GM23338 (cell line): ENCODE data around the gene COL1A1. TPM values are rescaled to one million over a fixed set of nuclear protein-coding genes. Genes with fewer than 3 reads are reported as not detected.

Source experiments
- ATAC-seq: fragments of 200-7000 bp; cut with Tn5 transposase; 3 replicates; pipeline ENCODE4 v1.9.1; 2020
- DNase-seq: peaks from one replicate; pipeline ENCODE4 v3.0.0-alpha.2; 2015; ENCODE audit warnings: low spot score
- H2AFZ ChIP-seq: fragments of 200-600 bp; sonication (generic); 2 replicates; pipeline ENCODE4 v1.8.0; 2016; ENCODE audit warnings: antibody characterized with exemption, mild to moderate bottlenecking, moderate library complexity
- H3F3A ChIP-seq: fragments of 200-600 bp; sonication (generic); replicated peaks from 2 replicates; pipeline ENCODE4 v1.8.0; 2017; ENCODE audit warnings: antibody characterized with exemption, mixed run types, low read depth
- H3K27ac ChIP-seq: fragments of 200-600 bp; sonication (generic); 2 replicates; pipeline ENCODE4 v1.6.1; 2016; ENCODE audit warnings: low read depth
- H3K27me3 ChIP-seq: fragments of 200-600 bp; sonication (generic); 2 replicates; pipeline ENCODE4 v1.8.0; 2016; ENCODE audit warnings: mild to moderate bottlenecking, mixed run types, moderate library complexity; ENCODE audit not compliant: insufficient read depth
- H3K36me3 ChIP-seq: fragments of 200-600 bp; sonication (generic); 2 replicates; pipeline ENCODE4 v1.8.0; 2016; ENCODE audit warnings: mild to moderate bottlenecking; ENCODE audit not compliant: insufficient read depth
- H3K4me1 ChIP-seq: fragments of 200-600 bp; sonication (generic); 2 replicates; pipeline ENCODE4 v1.8.0; 2016; ENCODE audit warnings: mild to moderate bottlenecking, moderate library complexity; ENCODE audit not compliant: insufficient read depth
- H3K4me2 ChIP-seq: fragments of 200-600 bp; sonication (generic); 2 replicates; pipeline ENCODE4 v1.7.1; 2017; ENCODE audit warnings: mixed run types
- H3K4me3 ChIP-seq: fragments of 200-600 bp; sonication (generic); 2 replicates; pipeline ENCODE4 v1.6.1; 2016; ENCODE audit warnings: mixed run types
- H3K79me2 ChIP-seq: fragments of 200-600 bp; sonication (generic); replicated peaks from 2 replicates; pipeline ENCODE4 v1.8.0; 2017; ENCODE audit warnings: mild to moderate bottlenecking; ENCODE audit not compliant: insufficient read depth
- H3K9me2 ChIP-seq: fragments of 200-600 bp; sonication (generic); 2 replicates; pipeline ENCODE4 v1.8.0; 2017; ENCODE audit not compliant: insufficient read depth
- H4K20me1 ChIP-seq: fragments of 200-600 bp; sonication (generic); replicated peaks from 2 replicates; pipeline ENCODE4 v1.8.0; 2017; ENCODE audit warnings: mild to moderate bottlenecking; ENCODE audit not compliant: insufficient read depth
- H3K27ac Mint-ChIP-seq: 2 replicates; pipeline ENCODE4 v1.8.0; 2020; ENCODE audit warnings: inconsistent platforms, mild to moderate bottlenecking, moderate library complexity, mixed read lengths
- H3K27me3 Mint-ChIP-seq: 3 replicates; pipeline ENCODE4 v1.8.0; 2022; ENCODE audit warnings: low read depth, mild to moderate bottlenecking, moderate library complexity, mixed read lengths, inconsistent platforms; ENCODE audit not compliant: insufficient read depth, poor library complexity
- H3K36me3 Mint-ChIP-seq: 3 replicates; pipeline ENCODE4 v1.8.0; 2021; ENCODE audit warnings: low read depth, mild to moderate bottlenecking, inconsistent platforms, moderate library complexity, mixed read lengths
- H3K4me1 Mint-ChIP-seq: 3 replicates; pipeline ENCODE4 v1.8.0; 2020; ENCODE audit warnings: mild to moderate bottlenecking, inconsistent platforms, mixed read lengths
- H3K4me3 Mint-ChIP-seq: 3 replicates; pipeline ENCODE4 v1.8.0; 2021; ENCODE audit warnings: moderate library complexity, mild to moderate bottlenecking, inconsistent platforms, mixed read lengths
- H3K9me3 Mint-ChIP-seq: 3 replicates; pipeline ENCODE4 v1.8.0; 2020; ENCODE audit warnings: moderate library complexity, mild to moderate bottlenecking, inconsistent platforms, mixed read lengths
- ETS1 ChIP-seq: IDR thresholded peaks from 2 replicates; pipeline ENCODE4 v1.6.1; 2016; ENCODE audit warnings: antibody characterized with exemption
- EZH2 ChIP-seq: fragments of 200-600 bp; sonication (generic); IDR thresholded peaks from one replicate; pipeline ENCODE4 v1.8.0; 2017; ENCODE audit warnings: antibody characterized with exemption, mild to moderate bottlenecking, low read depth; ENCODE audit not compliant: unreplicated experiment
- EZH2phosphoT487 ChIP-seq: fragments of 200-600 bp; sonication (generic); IDR thresholded peaks from one replicate; pipeline ENCODE4 v1.8.1; 2018; ENCODE audit warnings: antibody characterized with exemption; ENCODE audit not compliant: unreplicated experiment
- JUNB ChIP-seq: IDR thresholded peaks from one replicate; pipeline ENCODE4 v1.6.1; 2016; ENCODE audit warnings: antibody characterized with exemption; ENCODE audit not compliant: unreplicated experiment
- NANOG ChIP-seq: IDR thresholded peaks from 2 replicates; pipeline ENCODE4 v1.6.1; 2016; ENCODE audit warnings: antibody characterized with exemption, borderline replicate concordance
- POLR2AphosphoS5 ChIP-seq: IDR thresholded peaks from 2 replicates; pipeline ENCODE4 v1.6.1; 2016; ENCODE audit warnings: antibody characterized with exemption, low read depth
- REST ChIP-seq: IDR thresholded peaks from one replicate; pipeline ENCODE4 v1.6.1; 2018; ENCODE audit warnings: antibody characterized with exemption; ENCODE audit not compliant: unreplicated experiment
- ZNF114 ChIP-seq: fragments of 250-450 bp; sonication (Bioruptor Pico); IDR thresholded peaks from 2 replicates; pipeline ENCODE4 v1.5.0; 2020; ENCODE audit warnings: mild to moderate bottlenecking, moderate library complexity
- ZNF331 ChIP-seq: fragments of 250-450 bp; sonication (Bioruptor Pico); IDR thresholded peaks from 2 replicates; pipeline ENCODE4 v1.5.0; 2020; ENCODE audit warnings: low read depth, mild to moderate bottlenecking, moderate library complexity
- ZNF462 ChIP-seq: fragments of 250-450 bp; sonication (Bioruptor Pico); IDR thresholded peaks from 2 replicates; pipeline ENCODE4 v1.5.0; 2020; ENCODE audit warnings: mild to moderate bottlenecking, moderate library complexity
- polyA plus RNA-seq: library from polyadenylated mRNA; unstranded; fragments of >200 nt; fragmentation: Nextera tagmentation; extraction: Ambion mirVana; gene quantifications from 2 replicates; pipeline ENCODE4 v1.2.1, GENCODE V29; 2016
- total RNA-seq: library from RNA; depleted of rRNA; stranded (reverse); fragments of >200 nt; shearing (Covaris generic); gene quantifications from 2 replicates; pipeline ENCODE4 v1.2.3, GENCODE V29; 2014

COL1A1 gene
- total and polyA plus RNA-seq, 2 experiments from 2014 or later, result 21.2 to 34.3 TPM

GRCh38 chr17:50166518-50167181 lies 34.8 kb downstream of the COL1A1 start:
- Histone ChIP-seq H3K9me2 (no peaks in the 10 kb centered on the region), H3F3A (no peaks in the 10 kb centered on the region; the same call in 1 of the 2 replicates), H3K36me3 (no peaks in the 10 kb centered on the region), H3K4me1 (peaks cover 8% of the 10 kb centered on the region), H3K27me3 (peaks cover 7% of the 10 kb centered on the region; the same call in 1 of the 2 replicates), H2AFZ (no peak overlapping the region), H4K20me1 (no peaks in the 10 kb centered on the region), H3K79me2 (no peaks in the 10 kb centered on the region), H3K4me3 (no peak overlapping the region), H3K27ac (no peak overlapping the region), H3K4me2 (no peak overlapping the region)
- no peak overlapping the region for H3K27ac Mint-ChIP-seq
- peaks cover 16% of the 10 kb centered on the region for H3K27me3 Mint-ChIP-seq
- H3K4me3 Mint-ChIP-seq, result no peak overlapping the region
- TF ChIP-seq EZH2phosphoT487 (no peak), REST (no peak), ETS1 (no peak), EZH2 (no peak), NANOG (no peak), ZNF114 (CRISPR knock-in tag) (no peak), JUNB (no peak), POLR2AphosphoS5 (no peak)
- no peaks in the 10 kb centered on the region; the same call in 2 of the 3 replicates for H3K9me3 Mint-ChIP-seq
- H3K4me1 Mint-ChIP-seq, result peaks cover 23% of the 10 kb centered on the region
- H3K36me3 Mint-ChIP-seq, result no peaks in the 10 kb centered on the region
- DNase-seq, result no peak
- no peak for ATAC-seq

GRCh38 chr17:50165867-50166517 lies 35.4 kb downstream of the COL1A1 start, which contains the start of gene SGCA:
SGCA (plus strand) TSS chr17:50166005; CDS start chr17:50166041, 36 bp downstream.
- H3K27ac Mint-ChIP-seq, result no peak within 1 kb of the TSS; the same call in 1 of the 2 replicates
- H3K4me3 Mint-ChIP-seq, result no peak within 1 kb of the TSS

More at GRCh38 chr17:50165867-50166517, 35.4 kb downstream of the COL1A1 start, which contains the start of gene SGCA:
- Histone ChIP-seq H2AFZ (peak within 1 kb of the TSS; percentile 47), H3F3A (no peaks in the 10 kb centered on the region; the same call in 1 of the 2 replicates), H3K4me3 (no peak within 1 kb of the TSS), H3K9me2 (no peaks in the 10 kb centered on the region), H3K4me1 (peaks cover 8% of the 10 kb centered on the region), H3K36me3 (no peaks in the 10 kb centered on the region), H3K27ac (no peak within 1 kb of the TSS), H3K79me2 (no peaks in the 10 kb centered on the region), H4K20me1 (no peaks in the 10 kb centered on the region), H3K27me3 (peaks cover 7% of the 10 kb centered on the region; the same call in 1 of the 2 replicates), H3K4me2 (no peak within 1 kb of the TSS)
- DNase-seq (no peak), ATAC-seq (no peak)
- Mint-ChIP-seq H3K36me3 (no peaks in the 10 kb centered on the region), H3K4me1 (peaks cover 26% of the 10 kb centered on the region), H3K27me3 (peaks cover 17% of the 10 kb centered on the region), H3K9me3 (no peaks in the 10 kb centered on the region; the same call in 2 of the 3 replicates)
- no peak for TF ChIP-seq ZNF331
- no peak for TF ChIP-seq ZNF462 (CRISPR knock-in tag)
